Endothelial cell of hepatic sinusoid (primary cell): Measurements from ENCODE around the gene TMEM218.
"Not testable (repeated sequence)": the region's sequence is repeated elsewhere in the genome, so short reads cannot be mapped to it uniquely, and the experiment has no call there.

ENCODE experiments used
- in situ Hi-C: cut with HindIII; loops from 2 replicates; pipeline ENCODE4 v1.10.0; 2017; ENCODE audit warnings: low sequenced_read_pairs

TMEM218 gene

DNA sequence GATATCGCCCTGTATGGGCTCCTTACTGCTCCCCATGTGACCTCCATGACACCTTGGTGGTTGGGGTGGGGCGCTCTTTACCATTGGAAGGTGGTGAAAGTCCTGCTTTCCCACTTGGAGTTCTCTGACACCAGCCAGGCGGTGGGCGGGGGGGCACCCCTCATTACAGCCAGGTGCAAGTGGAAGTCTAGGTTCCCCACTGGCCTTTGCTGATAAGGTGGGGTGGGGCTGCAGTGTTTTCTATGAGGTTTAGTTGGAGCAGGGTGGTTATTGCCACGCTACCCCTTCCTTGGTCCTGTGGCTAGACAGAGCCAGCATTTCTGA is 53.8 kb downstream of the TMEM218 start:
- in situ Hi-C loops = no loop called here

DNA sequence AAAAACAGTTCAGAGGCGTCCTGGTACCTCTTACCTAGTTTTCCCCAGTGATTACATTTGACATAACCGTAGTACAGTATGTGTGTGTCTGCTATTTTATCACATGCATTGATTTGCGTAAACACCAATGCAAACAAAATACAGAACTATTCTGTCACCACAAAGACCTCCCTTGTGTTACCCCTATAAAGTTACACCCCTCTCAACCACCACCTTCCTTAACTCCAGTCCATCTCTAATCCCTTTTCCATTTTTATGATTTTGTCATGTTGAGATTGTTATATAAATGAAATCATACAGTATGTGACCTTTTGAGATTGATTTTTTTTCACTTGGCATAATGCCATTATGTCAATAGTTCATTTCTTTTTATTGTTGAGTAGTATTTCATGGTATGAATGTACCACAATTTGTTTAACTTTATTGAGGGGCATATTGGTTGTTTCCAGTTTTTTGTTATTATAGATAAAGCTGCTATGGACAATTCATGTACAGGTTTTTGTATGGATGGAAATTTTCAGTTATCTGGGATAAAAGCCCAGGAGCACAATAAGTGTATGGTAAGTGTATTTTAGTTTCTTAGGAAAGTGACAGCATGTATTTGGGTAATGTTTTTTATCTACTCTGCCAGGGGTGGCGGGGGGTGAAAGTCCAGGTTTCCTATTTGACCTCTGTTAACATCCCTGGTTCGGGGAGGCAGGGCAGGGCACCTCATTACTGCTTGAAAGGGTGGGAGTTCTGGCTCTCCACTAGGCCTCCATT is 54.3 kb downstream of the TMEM218 start:
- in situ Hi-C loops = no loop called here

DNA sequence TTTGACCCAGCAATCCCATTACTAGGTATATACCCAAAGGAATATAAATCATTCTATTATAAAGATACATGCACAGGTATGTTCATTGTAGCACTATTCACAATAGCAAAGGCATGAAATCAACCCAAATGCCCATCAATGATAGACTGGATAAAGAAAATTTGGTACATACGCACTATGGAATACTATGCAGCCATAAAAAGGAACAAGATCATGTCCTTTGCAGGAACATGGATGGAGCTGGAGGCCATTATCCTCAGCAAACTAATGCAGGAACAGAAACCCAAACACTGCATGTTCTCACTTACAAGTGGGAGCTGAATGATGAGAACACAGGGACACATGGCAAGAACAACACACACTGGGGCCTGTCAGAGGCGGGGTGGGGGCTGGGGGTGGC is 55.3 kb downstream of the TMEM218 start:
- in situ Hi-C loops = not testable (repeated sequence)

DNA sequence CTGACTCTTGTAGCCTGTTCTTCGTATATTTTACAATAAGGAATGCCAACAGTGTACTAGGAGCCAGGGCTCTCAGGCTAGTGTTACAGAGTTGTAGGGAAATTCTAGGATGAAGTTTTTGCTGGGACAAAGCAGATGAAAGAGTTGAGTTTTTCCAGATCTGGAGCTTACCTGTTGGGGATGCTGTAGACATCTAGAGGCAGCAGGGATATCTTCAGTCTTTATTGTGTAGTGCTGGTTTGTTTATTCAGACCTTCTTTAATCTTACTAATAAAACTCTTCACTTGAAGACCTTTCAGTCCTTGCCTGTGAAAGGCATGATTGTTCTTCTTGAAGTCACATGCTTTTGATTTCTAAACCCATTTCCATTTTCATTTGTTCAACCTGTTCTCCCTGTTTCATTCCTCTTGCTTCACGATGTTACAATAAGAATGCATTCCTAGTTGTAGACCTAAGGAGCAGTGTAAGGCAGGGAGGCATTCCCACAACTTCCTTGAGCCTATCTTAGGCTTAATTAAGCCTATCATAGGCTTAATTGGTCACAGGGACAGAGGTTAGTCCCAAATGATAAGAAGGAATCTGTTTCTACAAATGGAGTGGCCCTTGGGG is 56.2 kb downstream of the TMEM218 start:
- in situ Hi-C loops = no loop called here

DNA sequence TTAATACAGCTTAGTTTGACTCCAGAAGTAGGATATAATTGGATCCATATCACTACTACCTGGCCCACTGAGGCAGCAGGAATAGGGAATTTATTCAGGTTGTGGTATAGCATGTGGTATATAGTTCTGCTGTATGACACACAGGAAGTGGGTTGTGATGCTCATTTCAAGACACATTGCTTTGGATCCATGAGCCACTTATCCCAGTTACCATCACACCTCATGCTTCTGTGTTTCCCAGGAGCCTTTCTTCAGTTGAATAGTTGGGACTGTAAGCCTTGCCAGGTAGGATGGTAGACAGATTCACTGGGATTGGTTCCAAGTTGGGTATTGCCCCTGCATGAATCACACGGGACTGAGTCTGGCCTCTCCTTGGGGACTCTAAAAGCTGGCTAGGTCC is 58.3 kb downstream of the TMEM218 start:
- in situ Hi-C loops = no loop called here

DNA sequence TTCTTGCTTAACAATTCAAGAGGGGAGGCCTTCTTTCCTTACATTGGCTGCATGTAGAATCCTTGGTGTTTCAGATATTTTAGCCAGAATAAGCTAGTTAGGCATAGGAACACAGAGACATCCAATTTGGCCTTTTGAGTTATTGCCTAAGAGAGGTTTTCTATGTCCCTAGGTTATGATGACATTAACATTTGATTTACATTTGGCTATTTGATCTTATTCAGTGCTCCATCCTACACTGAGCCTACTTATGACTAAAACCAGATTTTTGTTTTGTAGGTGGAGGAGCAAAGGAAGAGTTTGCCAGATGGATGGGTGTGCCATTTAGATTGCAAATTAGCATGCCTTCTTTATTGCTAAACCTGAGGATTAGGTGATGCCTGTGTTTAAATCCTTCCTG is 59.4 kb downstream of the TMEM218 start:
- in situ Hi-C loops = no loop called here

DNA sequence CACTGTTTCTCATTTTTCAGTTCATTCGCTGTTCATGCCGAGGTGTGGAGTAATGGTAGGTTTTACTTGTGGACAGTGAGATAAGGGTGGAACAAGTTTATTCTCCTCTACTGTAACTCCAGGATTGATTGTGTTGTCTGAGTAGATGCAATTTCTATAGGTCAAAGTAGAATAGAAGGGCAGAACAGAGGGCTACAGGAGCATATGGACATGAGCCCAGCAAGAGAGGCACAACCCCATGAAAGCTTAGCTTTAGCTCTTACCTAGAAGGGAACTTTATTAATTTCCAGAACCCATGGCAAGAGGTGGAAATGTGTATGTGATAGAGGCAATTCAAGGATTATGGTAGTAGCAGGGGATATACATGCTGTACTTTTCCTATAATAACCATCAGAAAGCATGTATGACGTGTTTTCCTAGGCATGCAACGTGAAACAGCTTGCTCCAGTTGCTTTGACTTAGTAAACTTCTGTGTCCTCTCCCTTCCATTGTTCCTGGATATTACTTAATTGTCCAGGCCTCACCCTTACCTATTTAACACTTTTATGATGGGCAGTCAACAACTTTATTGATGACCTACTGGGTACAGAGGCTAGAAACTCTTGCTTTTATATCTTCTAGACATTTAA is 62.1 kb downstream of the TMEM218 start:
- in situ Hi-C loops = no loop called here
